HepG2 (cell line): Measurements from ENCODE around the gene CHST11. TPM values are rescaled to one million over a fixed set of nuclear protein-coding genes. Genes with fewer than 3 reads are reported as not detected.

Experiments
- ATAC-seq: fragments of 200-7000 bp; cut with Tn5 transposase; 3 replicates; pipeline ENCODE4 v1.9.1; 2020; ENCODE audit warnings: mild to moderate bottlenecking, moderate library complexity
- BruUV-seq: library from RNA; stranded (reverse); fragments of 400-500 nt; replicated peaks from 2 replicates; lab custom pipeline; 2021; lab: Mats Ljungman, UMichigan
- CTCF ChIA-PET: fragments of 300-600 bp; formaldehyde crosslinking; extraction: SDS; loops from one replicate; lab custom pipeline; 2021; ENCODE audit warnings: low total read pairs, inconsistent platforms, low intra/inter-chr PET ratio; lab: Yijun Ruan, JAX
- POLR2A ChIA-PET: fragments of 350-600 bp; sonication (Branson Sonifier 250); formaldehyde crosslinking; loops from one replicate; lab custom pipeline; 2020; ENCODE audit warnings: antibody characterized with exemption, inconsistent platforms; lab: Yijun Ruan, JAX
- DNase-seq: peaks from one replicate; pipeline ENCODE4 v3.0.0-alpha.2; 2015; ENCODE audit warnings: low spot score
- FAIRE-seq: peaks from 3 replicates; lab custom pipeline; 2011; peaks lifted over from hg19 to GRCh38; lab: Jason Lieb, UNC
- H2AFZ ChIP-seq: one replicate; pipeline ENCODE4 v1.6.1; 2011; ENCODE audit warnings: low read length, inconsistent platforms
- H3K27ac ChIP-seq: fragments of 300-600 bp; 3 replicates; pipeline ENCODE4 v1.8.0; 2011; ENCODE audit warnings: mixed run types, mild to moderate bottlenecking, mixed read lengths, low read length, inconsistent platforms; ENCODE audit not compliant: insufficient read depth; ENCODE audit errors: extremely low read length
- H3K27me3 ChIP-seq, 2 experiments: fragments of 200-600 bp in 1 of 2; 2 replicates in 1 of 2; 3 replicates in 1 of 2; pipeline versions ENCODE4 v1.6.0 to v1.8.0; 2011; ENCODE audit warnings: low read length in 2 of 2, mild to moderate bottlenecking in 2 of 2, moderate library complexity in 2 of 2, inconsistent platforms in 1 of 2; ENCODE audit not compliant: insufficient read depth in 2 of 2, control insufficient read depth in 1 of 2
- H3K36me3 ChIP-seq, 2 experiments: fragments of 200-600 bp in 1 of 2; replicated peaks in 1 of 2; 2 replicates in 1 of 2; 3 replicates in 1 of 2; pipeline versions ENCODE4 v1.5.1 to v1.8.0; 2011; ENCODE audit warnings: low read length in 2 of 2, inconsistent platforms in 1 of 2; ENCODE audit not compliant: insufficient read depth in 2 of 2, control insufficient read depth in 1 of 2
- H3K4me1 ChIP-seq: 2 replicates; pipeline ENCODE4 v1.5.1; 2012; ENCODE audit warnings: low read length, inconsistent platforms; ENCODE audit not compliant: insufficient read depth
- H3K4me2 ChIP-seq: 2 replicates; pipeline ENCODE4 v1.6.0; 2011; ENCODE audit warnings: low read depth, low read length, inconsistent platforms
- H3K4me3 ChIP-seq, 3 experiments: fragments of 200-600 bp in 1 of 3; sonication (generic), shearing (Covaris generic) in 1 of 3; replicated peaks in 1 of 3; 2 replicates each; pipeline ENCODE4 v1.5.1; 2011 to 2016; ENCODE audit warnings: low read length in 3 of 3, inconsistent platforms in 2 of 3, low read depth in 2 of 3, mild to moderate bottlenecking in 2 of 3, control low read depth in 1 of 3, mixed read lengths in 1 of 3; ENCODE audit not compliant: insufficient read depth in 1 of 3
- H3K79me2 ChIP-seq: one replicate; pipeline ENCODE4 v1.6.1; 2011; ENCODE audit warnings: low read length, inconsistent platforms; ENCODE audit not compliant: insufficient read depth
- H3K9ac ChIP-seq: 2 replicates; pipeline ENCODE4 v1.6.0; 2011; ENCODE audit warnings: mild to moderate bottlenecking, low read depth, low read length, inconsistent platforms; ENCODE audit not compliant: insufficient read depth
- H3K9me3 ChIP-seq: 2 replicates; pipeline ENCODE4 v1.5.1; 2012; ENCODE audit warnings: mild to moderate bottlenecking, low read length
- H4K20me1 ChIP-seq: 2 replicates; pipeline ENCODE4 v1.6.0; 2011; ENCODE audit warnings: inconsistent platforms, mild to moderate bottlenecking, low read length, moderate library complexity; ENCODE audit not compliant: insufficient read depth
- AFF4 ChIP-seq: sonication (generic); formaldehyde crosslinking; IDR thresholded peaks from 2 replicates; pipeline ENCODE4 v1.4.0; 2020; ENCODE audit warnings: missing genetic modification reagents
- ELF4 ChIP-seq: sonication (generic); formaldehyde crosslinking; IDR thresholded peaks from 2 replicates; pipeline ENCODE4 v1.5.0; 2020; ENCODE audit warnings: missing genetic modification reagents, mild to moderate bottlenecking, moderate library complexity, borderline replicate concordance
- HDAC2 ChIP-seq: sonication (generic); formaldehyde crosslinking; IDR thresholded peaks from 2 replicates; pipeline ENCODE4 v1.4.0; 2020; ENCODE audit warnings: missing genetic modification reagents
- YEATS2 ChIP-seq: sonication (generic); formaldehyde crosslinking; IDR thresholded peaks from 2 replicates; pipeline ENCODE4 v1.4.0; 2020; ENCODE audit warnings: missing genetic modification reagents, borderline replicate concordance
- ZNF205 ChIP-seq: IDR thresholded peaks from 2 replicates; pipeline ENCODE4 v1.6.1; 2018; ENCODE audit warnings: missing biosample characterization, missing genetic modification reagents
- ZNF761 ChIP-seq: sonication (generic); formaldehyde crosslinking; conservative IDR thresholded peaks from 2 replicates; pipeline ENCODE4 v1.4.0; 2020; ENCODE audit warnings: mild to moderate bottlenecking, missing genetic modification reagents
- WGBS: methylation state at CpG from one replicate; pipeline ENCODE4 v1.1.6; 2017; ENCODE audit warnings: low lambda C conversion rate; 5-methylcytosine and 5-hydroxymethylcytosine counted together
- in situ Hi-C: cut with HindIII; loops from 2 replicates; pipeline ENCODE4 v1.10.0; 2017; ENCODE audit warnings: low pct_unique_long_range_greater_than_20kb; ENCODE audit not compliant: extremely low pct_ligation_motif_present
- intact Hi-C: fragments of 100-400 bp; cut with micrococcal nuclease; formaldehyde crosslinking; loops from one replicate; pipeline ENCODE4 v1.10.0; 2022; ENCODE audit not compliant: unreplicated experiment
- polyA plus RNA-seq, 8 experiments: library from polyadenylated mRNA; depleted of rRNA in 3 of 8; stranded (reverse) in 7 of 8; unstranded in 1 of 8; fragments of >200 nt; fragmentation: Illumina TruSeq in 4 of 8; extraction: Trizol in 4 of 8; gene quantifications; 2 replicates each; pipeline versions ENCODE4 v1.2.1 to v1.2.3, GENCODE V29; 2011 to 2016; ENCODE audit warnings: low read depth in 4 of 8, missing spikeins in 1 of 8, mixed read lengths in 1 of 8; ENCODE audit not compliant: insufficient read depth in 1 of 8
- total RNA-seq, 5 experiments: library from RNA; depleted of rRNA; stranded (reverse); fragments of >200 nt; fragmentation: Illumina TruSeq; extraction: Trizol; gene quantifications; 2 replicates each; pipeline ENCODE4 v1.2.3, GENCODE V29; 2016; ENCODE audit warnings: low read depth in 1 of 5

Gene CHST11
- total and polyA plus RNA-seq, 2 of the 13 experiments (the other 11 are each of a cell fraction or from before 2014, with no cell fraction given): 0.15 TPM; not detected in 1

GRCh38 chr12:104570174-104570907, 113.6 kb downstream of the CHST11 start:
- POLR2A ChIA-PET: no interaction called here
- CTCF ChIA-PET: no interaction called here
- H3K4me2 ChIP-seq: no peak overlapping the region
- H3K27me3 ChIP-seq: peaks cover 0 to 1% of the 10 kb centered on the region in 2 experiments; a peak in 2 of 5 replicates
- BruUV-seq: no TSS peak
- ATAC-seq: no peak
- H3K4me1 ChIP-seq: no peaks in the 10 kb centered on the region
- H2AFZ ChIP-seq: no peak overlapping the region
- DNase-seq: no peak
- H3K27ac ChIP-seq: no peak overlapping the region
- FAIRE-seq: no peak
- H3K9ac ChIP-seq: no peak overlapping the region
- TF ChIP-seq ZNF761: no peak
- TF ChIP-seq ZNF205 (CRISPR knock-in tag): no peak
- TF ChIP-seq YEATS2 (CRISPR knock-in tag): no peak
- TF ChIP-seq AFF4 (CRISPR knock-in tag): no peak
- TF ChIP-seq ELF4 (CRISPR knock-in tag): no peak
- no peak for TF ChIP-seq HDAC2 (CRISPR knock-in tag)
- in situ Hi-C loops (no loop called here), intact Hi-C loops (no loop called here)
- H3K4me3 ChIP-seq: no peak overlapping the region
- no peaks in the 10 kb centered on the region for H3K9me3 ChIP-seq
- WGBS: 33% methylated on average over 12 of the region's 12 CpGs
- no peaks in the 10 kb centered on the region for H3K36me3 ChIP-seq
- H3K79me2 ChIP-seq: no peaks in the 10 kb centered on the region
- H4K20me1 ChIP-seq: no peaks in the 10 kb centered on the region
